ENCODE data around the gene GADL1. TPM values are rescaled to one million over a fixed set of nuclear protein-coding genes. Genes with fewer than 3 reads are reported as not detected.

The GADL1 gene
- total RNA-seq, 1 experiment from 2014 or later, result not detected

- Histone ChIP-seq H3K4me3 (no peak overlapping the region), H3K27ac (no peak overlapping the region), H3K27me3 (ENCODE audit: insufficient read depth, low read depth) (no peaks in the 10 kb centered on the region), H2AFZ (no peak overlapping the region), H3K36me3 (ENCODE audit: low read depth) (no peaks in the 10 kb centered on the region), H3K4me1 (replicated peaks; ENCODE audit: insufficient read depth) (no peaks in the 10 kb centered on the region), H3K9me2 (ENCODE audit: insufficient read depth) (no peaks in the 10 kb centered on the region), H3K9me3 (ENCODE audit: insufficient read depth, low read depth) (no peaks in the 10 kb centered on the region), H3K79me2 (ENCODE audit: low read depth) (no peaks in the 10 kb centered on the region), H3F3A (ENCODE audit: insufficient read depth, low read depth) (no peaks in the 10 kb centered on the region), H4K20me1 (ENCODE audit: insufficient read depth) (no peaks in the 10 kb centered on the region), H3K4me2 (no peak overlapping the region)
- DNase-seq, result no peak
- intact Hi-C loops (cut with micrococcal nuclease; ENCODE audit: unreplicated experiment), result no loop called here
- CTCF ChIA-PET, result no interaction called here
- POLR2A ChIA-PET (ENCODE audit: unreplicated experiment), result interaction anchor here (0.5 kb wide), 1 partner anchor 99 kb away, joined by 3 read pairs; no protein-coding TSS in a partner anchor
- no TSS peak for BruUV-seq (replicated peaks)
- no peak for TF ChIP-seq CTCF (conservative IDR thresholded peaks at IDR 0.05)
- TF ChIP-seq EZH2 (IDR thresholded peaks at IDR 0.05; ENCODE audit: low read depth), result no peak
Observed at GRCh38 chr3:30914696-30915095, 20.2 kb upstream of the GADL1 start.

GRCh38 chr3:30913176-30913575, 18.7 kb upstream of the GADL1 start:
- H3K36me3 ChIP-seq (ENCODE audit: low read depth), result no peaks in the 10 kb centered on the region
- no TSS peak for BruUV-seq (replicated peaks)
- no peak overlapping the region for H3K27ac ChIP-seq
- no peak overlapping the region for H3K4me2 ChIP-seq
- H3K79me2 ChIP-seq (ENCODE audit: low read depth), result no peaks in the 10 kb centered on the region
- no peak overlapping the region for H2AFZ ChIP-seq
- no peak for DNase-seq
- ChIA-PET CTCF (interaction anchor here (0.6 kb wide), 1 partner anchor 55 kb away, joined by 5 read pairs; no protein-coding TSS in a partner anchor), POLR2A (ENCODE audit: unreplicated experiment) (no interaction called here)
- H3K4me1 ChIP-seq (replicated peaks; ENCODE audit: insufficient read depth), result no peaks in the 10 kb centered on the region
- H4K20me1 ChIP-seq (ENCODE audit: insufficient read depth), result no peaks in the 10 kb centered on the region
- no peaks in the 10 kb centered on the region for H3K9me2 ChIP-seq (ENCODE audit: insufficient read depth)
- no peaks in the 10 kb centered on the region for H3F3A ChIP-seq (ENCODE audit: insufficient read depth, low read depth)
- intact Hi-C loops (cut with micrococcal nuclease; ENCODE audit: unreplicated experiment), result no loop called here
- TF ChIP-seq CTCF (conservative IDR thresholded peaks at IDR 0.05) (no peak), EZH2 (IDR thresholded peaks at IDR 0.05; ENCODE audit: low read depth) (no peak)
- H3K4me3 ChIP-seq, result no peak overlapping the region
- H3K27me3 ChIP-seq (ENCODE audit: insufficient read depth, low read depth), result no peaks in the 10 kb centered on the region
- no peaks in the 10 kb centered on the region for H3K9me3 ChIP-seq (ENCODE audit: insufficient read depth, low read depth)

- Histone ChIP-seq H3K27ac (no peak overlapping the region), H3K36me3 (ENCODE audit: low read depth) (no peaks in the 10 kb centered on the region), H3K4me2 (no peak overlapping the region), H3K9me2 (ENCODE audit: insufficient read depth) (no peaks in the 10 kb centered on the region), H3K9me3 (ENCODE audit: insufficient read depth, low read depth) (no peaks in the 10 kb centered on the region), H3K79me2 (ENCODE audit: low read depth) (no peaks in the 10 kb centered on the region), H4K20me1 (ENCODE audit: insufficient read depth) (no peaks in the 10 kb centered on the region), H2AFZ (no peak overlapping the region), H3K27me3 (ENCODE audit: insufficient read depth, low read depth) (no peaks in the 10 kb centered on the region), H3K4me3 (no peak overlapping the region), H3K4me1 (replicated peaks; ENCODE audit: insufficient read depth) (no peaks in the 10 kb centered on the region), H3F3A (ENCODE audit: insufficient read depth, low read depth) (no peaks in the 10 kb centered on the region)
- intact Hi-C loops (cut with micrococcal nuclease; ENCODE audit: unreplicated experiment), result no loop called here
- ChIA-PET CTCF (no interaction called here), POLR2A (ENCODE audit: unreplicated experiment) (no interaction called here)
- TF ChIP-seq CTCF (conservative IDR thresholded peaks at IDR 0.05) (no peak), EZH2 (IDR thresholded peaks at IDR 0.05; ENCODE audit: low read depth) (no peak)
- no peak for DNase-seq
- no TSS peak for BruUV-seq (replicated peaks)
Observed at GRCh38 chr3:30912301-30912700, 17.8 kb upstream of the GADL1 start.

Data from PC-9 (cell line).